ENCODE measurements around the gene SOCS7. TPM values are rescaled to one million over a fixed set of nuclear protein-coding genes. Genes with fewer than 3 reads are reported as not detected.

Gene SOCS7
- total RNA-seq, 1 experiment from 2014 or later = 12.7 TPM

- peak; percentile 80 for DNase-seq (ENCODE audit: low spot score)
Observed at GRCh38 chr17:38415250-38416194, 63.9 kb downstream of the SOCS7 start.

GRCh38 chr17:38416840-38417209 is 65.2 kb downstream of the SOCS7 start:
- in situ Hi-C loops (cut with HindIII; ENCODE audit: low sequenced_read_pairs) = no loop called here
- DNase-seq (ENCODE audit: low spot score) = no peak

More at GRCh38 chr17:38415250-38416194, 63.9 kb downstream of the SOCS7 start:
- in situ Hi-C loops (cut with HindIII; ENCODE audit: low sequenced_read_pairs) = no loop called here

- in situ Hi-C loops (cut with HindIII; ENCODE audit: low sequenced_read_pairs) = no loop called here
- peak; percentile 54 for DNase-seq (ENCODE audit: low spot score)
Observed at GRCh38 chr17:38417210-38417951, 65.7 kb downstream of the SOCS7 start.

- DNase-seq (ENCODE audit: low spot score) = peak; percentile 50
- in situ Hi-C loops (cut with HindIII; ENCODE audit: low sequenced_read_pairs) = no loop called here
Observed at GRCh38 chr17:38418062-38418692, 66.5 kb downstream of the SOCS7 start.

- peak; percentile 45 for DNase-seq (ENCODE audit: low spot score)
- in situ Hi-C loops (cut with HindIII; ENCODE audit: low sequenced_read_pairs) = no loop called here
Observed at GRCh38 chr17:38418693-38419507, 67.3 kb downstream of the SOCS7 start.

- in situ Hi-C loops (cut with HindIII; ENCODE audit: low sequenced_read_pairs) = no loop called here
Observed at GRCh38 chr17:38419508-38419981, 67.9 kb downstream of the SOCS7 start.

GRCh38 chr17:38420518-38420917 is 68.9 kb downstream of the SOCS7 start:
- in situ Hi-C loops (cut with HindIII; ENCODE audit: low sequenced_read_pairs) = no loop called here
- peak; percentile 93 for DNase-seq (ENCODE audit: low spot score)

More at GRCh38 chr17:38419508-38419981, 67.9 kb downstream of the SOCS7 start:
- DNase-seq (ENCODE audit: low spot score) = peak; percentile 41

- peak; percentile 61 for DNase-seq (ENCODE audit: low spot score)
- in situ Hi-C loops (cut with HindIII; ENCODE audit: low sequenced_read_pairs) = no loop called here
Observed at GRCh38 chr17:38421171-38421841, 69.7 kb downstream of the SOCS7 start.

GRCh38 chr17:38421871-38422827 is 70.5 kb downstream of the SOCS7 start:
- peak; percentile 54 for DNase-seq (ENCODE audit: low spot score)
- in situ Hi-C loops (cut with HindIII; ENCODE audit: low sequenced_read_pairs) = no loop called here

GRCh38 chr17:38424297-38424972 is 72.8 kb downstream of the SOCS7 start:
- no peak for DNase-seq (ENCODE audit: low spot score)
- in situ Hi-C loops (cut with HindIII; ENCODE audit: low sequenced_read_pairs) = no loop called here

GRCh38 chr17:38425031-38425430 is 73.4 kb downstream of the SOCS7 start:
- no peak for DNase-seq (ENCODE audit: low spot score)
- in situ Hi-C loops (cut with HindIII; ENCODE audit: low sequenced_read_pairs) = no loop called here

GRCh38 chr17:38425744-38426143 is 74.1 kb downstream of the SOCS7 start:
- no peak for DNase-seq (ENCODE audit: low spot score)
- in situ Hi-C loops (cut with HindIII; ENCODE audit: low sequenced_read_pairs) = no loop called here

- DNase-seq (ENCODE audit: low spot score) = no peak
- in situ Hi-C loops (cut with HindIII; ENCODE audit: low sequenced_read_pairs) = no loop called here
Observed at GRCh38 chr17:38426441-38426840, 74.8 kb downstream of the SOCS7 start.

- DNase-seq (ENCODE audit: low spot score) = no peak
- in situ Hi-C loops (cut with HindIII; ENCODE audit: low sequenced_read_pairs) = no loop called here
Observed at GRCh38 chr17:38427160-38427949, 75.7 kb downstream of the SOCS7 start.

GRCh38 chr17:38428112-38428642 is 76.5 kb downstream of the SOCS7 start, which contains the start of gene ARHGAP23:
ARHGAP23 (plus strand) TSS chr17:38428464; CDS start chr17:38428486, 22 bp downstream.
- in situ Hi-C loops (cut with HindIII; ENCODE audit: low sequenced_read_pairs) = no loop called here
- DNase-seq (ENCODE audit: low spot score) = peak; percentile 50
